ENCODE measurements around the gene IL11. TPM values are rescaled to one million over a fixed set of nuclear protein-coding genes. Genes with fewer than 3 reads are reported as not detected.

Gene IL11
- total and polyA plus RNA-seq, 2 of the 13 experiments (the other 11 are each of a cell fraction or from before 2014, with no cell fraction given), result 2.5 to 2.9 TPM

DNA sequence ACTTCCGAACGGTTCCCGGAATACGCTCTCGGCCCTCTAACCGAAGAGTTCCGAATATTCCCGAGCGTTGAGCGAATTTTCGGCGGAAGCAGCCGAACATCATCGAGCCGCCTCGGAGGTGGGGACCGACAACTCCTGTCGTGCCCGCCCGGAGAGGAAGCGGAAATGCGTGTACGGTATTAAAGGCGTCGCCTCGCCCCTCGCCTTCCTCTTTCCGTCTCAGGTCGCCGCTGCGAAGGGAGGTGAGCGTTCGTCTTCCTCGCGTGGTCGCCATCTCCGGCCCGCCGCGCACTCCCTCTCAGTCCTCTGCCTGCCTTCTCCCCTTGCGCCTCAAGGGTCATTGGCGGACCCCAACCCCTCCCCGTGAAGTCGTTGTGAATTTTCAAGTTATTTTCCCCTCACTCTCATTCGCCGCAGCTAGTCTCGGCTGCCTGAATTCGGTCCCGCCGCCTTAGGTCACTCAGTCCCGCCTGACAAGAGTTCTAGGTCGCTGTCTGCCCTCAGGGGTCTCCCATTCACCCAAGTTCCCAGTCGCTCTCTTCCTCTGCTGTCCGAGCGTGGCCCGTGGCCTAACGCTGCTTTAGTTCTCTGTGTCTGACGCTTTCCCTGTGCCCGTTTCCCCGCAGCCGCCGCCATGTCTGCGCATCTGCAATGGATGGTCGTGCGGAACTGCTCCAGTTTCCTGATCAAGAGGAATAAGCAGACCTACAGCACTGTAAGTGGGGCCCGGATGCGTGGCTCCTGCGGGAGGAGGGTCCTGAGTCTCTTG, 15.6 kb upstream of the IL11 start, which contains the start of gene RPL28 (continued):
- 0 out of 2 replicates have a peak, but pooled peaks have one; percentile 46 for TF ChIP-seq ZSCAN9 (CRISPR knock-in tag; IDR thresholded peaks at IDR 0.05; ENCODE audit: borderline replicate concordance)
- no peak for TF ChIP-seq SNRNP70 (IDR thresholded peaks at IDR 0.05; ENCODE audit: low read depth, low read length)
- no peak; the same call in 1 of the 2 replicates for TF ChIP-seq ZNF891 (CRISPR knock-in tag; IDR thresholded peaks at IDR 0.05)
- no peak for TF ChIP-seq ZIK1 (CRISPR knock-in tag; IDR thresholded peaks at IDR 0.05; ENCODE audit: borderline replicate concordance, low read depth)
- peak; percentile 80 for TF ChIP-seq ELF1 (CRISPR knock-in tag; IDR thresholded peaks at IDR 0.05)
- TF ChIP-seq ZNF768 (CRISPR knock-in tag; IDR thresholded peaks at IDR 0.05), result peak; percentile 76
- TF ChIP-seq SNAI1 (CRISPR knock-in tag; IDR thresholded peaks at IDR 0.05; ENCODE audit: borderline replicate concordance), result no peak
- TF ChIP-seq EEA1 (CRISPR knock-in tag; IDR thresholded peaks at IDR 0.05; ENCODE audit: borderline replicate concordance), result peak; percentile 71; the same call in 1 of the 2 replicates
- no peak for TF ChIP-seq KDM6A (CRISPR knock-in tag; IDR thresholded peaks at IDR 0.05; ENCODE audit: low read depth)
- TF ChIP-seq HNRNPLL (IDR thresholded peaks at IDR 0.05; ENCODE audit: low read depth, low read length, poor library complexity, severe bottlenecking), result peak; percentile 5
- TF ChIP-seq NFE2L1 (CRISPR knock-in tag; IDR thresholded peaks at IDR 0.05; ENCODE audit: borderline replicate concordance), result no peak; the same call in 1 of the 2 replicates
- TF ChIP-seq WIZ (CRISPR knock-in tag; IDR thresholded peaks at IDR 0.05), result no peak
- TF ChIP-seq MATR3 (CRISPR knock-in tag; IDR thresholded peaks at IDR 0.05), result no peak
- TF ChIP-seq, protein P1, sequence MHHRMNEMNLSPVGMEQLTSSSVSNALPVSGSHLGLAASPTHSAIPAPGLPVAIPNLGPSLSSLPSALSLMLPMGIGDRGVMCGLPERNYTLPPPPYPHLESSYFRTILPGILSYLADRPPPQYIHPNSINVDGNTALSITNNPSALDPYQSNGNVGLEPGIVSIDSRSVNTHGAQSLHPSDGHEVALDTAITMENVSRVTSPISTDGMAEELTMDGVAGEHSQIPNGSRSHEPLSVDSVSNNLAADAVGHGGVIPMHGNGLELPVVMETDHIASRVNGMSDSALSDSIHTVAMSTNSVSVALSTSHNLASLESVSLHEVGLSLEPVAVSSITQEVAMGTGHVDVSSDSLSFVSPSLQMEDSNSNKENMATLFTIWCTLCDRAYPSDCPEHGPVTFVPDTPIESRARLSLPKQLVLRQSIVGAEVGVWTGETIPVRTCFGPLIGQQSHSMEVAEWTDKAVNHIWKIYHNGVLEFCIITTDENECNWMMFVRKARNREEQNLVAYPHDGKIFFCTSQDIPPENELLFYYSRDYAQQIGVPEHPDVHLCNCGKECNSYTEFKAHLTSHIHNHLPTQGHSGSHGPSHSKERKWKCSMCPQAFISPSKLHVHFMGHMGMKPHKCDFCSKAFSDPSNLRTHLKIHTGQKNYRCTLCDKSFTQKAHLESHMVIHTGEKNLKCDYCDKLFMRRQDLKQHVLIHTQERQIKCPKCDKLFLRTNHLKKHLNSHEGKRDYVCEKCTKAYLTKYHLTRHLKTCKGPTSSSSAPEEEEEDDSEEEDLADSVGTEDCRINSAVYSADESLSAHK (CRISPR knock-in tag; IDR thresholded peaks at IDR 0.05; ENCODE audit: borderline replicate concordance), result no peak
- TF ChIP-seq, protein P2, sequence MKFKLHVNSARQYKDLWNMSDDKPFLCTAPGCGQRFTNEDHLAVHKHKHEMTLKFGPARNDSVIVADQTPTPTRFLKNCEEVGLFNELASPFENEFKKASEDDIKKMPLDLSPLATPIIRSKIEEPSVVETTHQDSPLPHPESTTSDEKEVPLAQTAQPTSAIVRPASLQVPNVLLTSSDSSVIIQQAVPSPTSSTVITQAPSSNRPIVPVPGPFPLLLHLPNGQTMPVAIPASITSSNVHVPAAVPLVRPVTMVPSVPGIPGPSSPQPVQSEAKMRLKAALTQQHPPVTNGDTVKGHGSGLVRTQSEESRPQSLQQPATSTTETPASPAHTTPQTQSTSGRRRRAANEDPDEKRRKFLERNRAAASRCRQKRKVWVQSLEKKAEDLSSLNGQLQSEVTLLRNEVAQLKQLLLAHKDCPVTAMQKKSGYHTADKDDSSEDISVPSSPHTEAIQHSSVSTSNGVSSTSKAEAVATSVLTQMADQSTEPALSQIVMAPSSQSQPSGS (CRISPR knock-in tag; IDR thresholded peaks at IDR 0.05), result no peak
- TF ChIP-seq ZNF547 (CRISPR knock-in tag; IDR thresholded peaks at IDR 0.05), result no peak
- TF ChIP-seq ZSCAN22 (CRISPR knock-in tag; IDR thresholded peaks at IDR 0.05), result 0 out of 2 replicates have a peak, but pooled peaks have one; percentile 28
- no peak for TF ChIP-seq KDM1A (CRISPR knock-in tag; IDR thresholded peaks at IDR 0.05)
- no peak for TF ChIP-seq NFIC (IDR thresholded peaks at IDR 0.05; ENCODE audit: low read length)
- peak; percentile 46; the same call in 1 of the 2 replicates for TF ChIP-seq HCFC1 (IDR thresholded peaks at IDR 0.05; ENCODE audit: low read depth, low read length)
- TF ChIP-seq, protein P3, sequence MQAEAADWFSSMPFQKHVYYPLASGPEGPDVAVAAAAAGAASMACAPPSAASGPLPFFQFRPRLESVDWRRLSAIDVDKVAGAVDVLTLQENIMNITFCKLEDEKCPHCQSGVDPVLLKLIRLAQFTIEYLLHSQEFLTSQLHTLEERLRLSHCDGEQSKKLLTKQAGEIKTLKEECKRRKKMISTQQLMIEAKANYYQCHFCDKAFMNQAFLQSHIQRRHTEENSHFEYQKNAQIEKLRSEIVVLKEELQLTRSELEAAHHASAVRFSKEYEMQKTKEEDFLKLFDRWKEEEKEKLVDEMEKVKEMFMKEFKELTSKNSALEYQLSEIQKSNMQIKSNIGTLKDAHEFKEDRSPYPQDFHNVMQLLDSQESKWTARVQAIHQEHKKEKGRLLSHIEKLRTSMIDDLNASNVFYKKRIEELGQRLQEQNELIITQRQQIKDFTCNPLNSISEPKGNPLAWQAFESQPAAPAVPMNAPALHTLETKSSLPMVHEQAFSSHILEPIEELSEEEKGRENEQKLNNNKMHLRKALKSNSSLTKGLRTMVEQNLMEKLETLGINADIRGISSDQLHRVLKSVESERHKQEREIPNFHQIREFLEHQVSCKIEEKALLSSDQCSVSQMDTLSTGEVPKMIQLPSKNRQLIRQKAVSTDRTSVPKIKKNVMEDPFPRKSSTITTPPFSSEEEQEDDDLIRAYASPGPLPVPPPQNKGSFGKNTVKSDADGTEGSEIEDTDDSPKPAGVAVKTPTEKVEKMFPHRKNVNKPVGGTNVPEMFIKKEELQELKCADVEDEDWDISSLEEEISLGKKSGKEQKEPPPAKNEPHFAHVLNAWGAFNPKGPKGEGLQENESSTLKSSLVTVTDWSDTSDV (CRISPR knock-in tag; IDR thresholded peaks at IDR 0.05), result no peak
- TF ChIP-seq, protein P4, sequence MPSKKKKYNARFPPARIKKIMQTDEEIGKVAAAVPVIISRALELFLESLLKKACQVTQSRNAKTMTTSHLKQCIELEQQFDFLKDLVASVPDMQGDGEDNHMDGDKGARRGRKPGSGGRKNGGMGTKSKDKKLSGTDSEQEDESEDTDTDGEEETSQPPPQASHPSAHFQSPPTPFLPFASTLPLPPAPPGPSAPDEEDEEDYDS (CRISPR knock-in tag; IDR thresholded peaks at IDR 0.05), result peak; percentile 99
- no peak for TF ChIP-seq ATRX (CRISPR knock-in tag; IDR thresholded peaks at IDR 0.05; ENCODE audit: borderline replicate concordance)
- TF ChIP-seq ZKSCAN1 (IDR thresholded peaks at IDR 0.05; ENCODE audit: low read length), result no peak
- peak; percentile 73 for TF ChIP-seq MED8 (CRISPR knock-in tag; IDR thresholded peaks at IDR 0.05; ENCODE audit: insufficient replicate concordance)
